Kidney epithelial cell (primary cell): ENCODE data around the gene P3H3. TPM values are rescaled to one million over a fixed set of nuclear protein-coding genes. Genes with fewer than 3 reads are reported as not detected.
"Not testable (repeated sequence)": the region's sequence is repeated elsewhere in the genome, so short reads cannot be mapped to it uniquely, and the experiment has no call there.

Experiments
- DNase-seq: peaks from one replicate; pipeline ENCODE4 v3.0.0-alpha.2; 2010; ENCODE audit warnings: low read depth
- H3K27me3 ChIP-seq: 2 replicates; pipeline ENCODE4 v1.6.0; 2011; ENCODE audit warnings: low read length; ENCODE audit not compliant: control insufficient read depth, insufficient read depth
- H3K36me3 ChIP-seq: 2 replicates; pipeline ENCODE4 v1.5.1; 2011; ENCODE audit warnings: low read length; ENCODE audit not compliant: control insufficient read depth, insufficient read depth
- H3K4me3 ChIP-seq: 2 replicates; pipeline ENCODE4 v1.5.1; 2011; ENCODE audit warnings: low read depth, mild to moderate bottlenecking, control low read depth, low read length
- total RNA-seq: library from RNA; depleted of rRNA; stranded (reverse); fragments of >200 nt; gene quantifications from 2 replicates; pipeline ENCODE4 v1.2.3, GENCODE V29; 2015
- TF ChIP-seq, protein P1 (sequence below): IDR thresholded peaks from 2 replicates; pipeline ENCODE4 v1.5.1; 2011; ENCODE audit warnings: mild to moderate bottlenecking, moderate library complexity, low read length, control low read depth, inconsistent platforms; ENCODE audit not compliant: insufficient read depth, poor library complexity, severe bottlenecking

P3H3 gene
- total RNA-seq, 1 donor from 2014 or later = 21.8 TPM

DNA sequence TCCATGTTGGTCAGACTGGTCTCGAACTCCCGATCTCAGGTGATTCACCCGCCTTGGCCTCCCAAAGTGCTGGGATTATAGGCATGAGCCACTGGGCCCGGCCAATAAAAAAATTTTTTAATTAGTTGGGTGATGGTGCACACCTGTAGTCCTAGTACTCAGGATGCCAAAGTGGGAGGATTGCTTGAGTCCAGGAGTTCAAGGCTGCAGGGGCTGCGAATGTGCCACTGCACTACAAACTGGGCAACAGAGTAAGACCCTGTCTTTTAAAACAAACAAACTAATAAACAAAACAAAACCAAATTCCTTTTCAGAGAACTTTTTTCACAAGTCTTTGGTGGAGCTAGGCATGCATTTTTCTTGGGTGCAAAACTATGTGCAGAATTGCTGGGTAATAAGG, 55.0 kb downstream of the P3H3 start:
- no peak overlapping the region for H3K4me3 ChIP-seq
- no peaks in the 10 kb centered on the region for H3K36me3 ChIP-seq
- DNase-seq = no peak
- TF ChIP-seq, protein P1, sequence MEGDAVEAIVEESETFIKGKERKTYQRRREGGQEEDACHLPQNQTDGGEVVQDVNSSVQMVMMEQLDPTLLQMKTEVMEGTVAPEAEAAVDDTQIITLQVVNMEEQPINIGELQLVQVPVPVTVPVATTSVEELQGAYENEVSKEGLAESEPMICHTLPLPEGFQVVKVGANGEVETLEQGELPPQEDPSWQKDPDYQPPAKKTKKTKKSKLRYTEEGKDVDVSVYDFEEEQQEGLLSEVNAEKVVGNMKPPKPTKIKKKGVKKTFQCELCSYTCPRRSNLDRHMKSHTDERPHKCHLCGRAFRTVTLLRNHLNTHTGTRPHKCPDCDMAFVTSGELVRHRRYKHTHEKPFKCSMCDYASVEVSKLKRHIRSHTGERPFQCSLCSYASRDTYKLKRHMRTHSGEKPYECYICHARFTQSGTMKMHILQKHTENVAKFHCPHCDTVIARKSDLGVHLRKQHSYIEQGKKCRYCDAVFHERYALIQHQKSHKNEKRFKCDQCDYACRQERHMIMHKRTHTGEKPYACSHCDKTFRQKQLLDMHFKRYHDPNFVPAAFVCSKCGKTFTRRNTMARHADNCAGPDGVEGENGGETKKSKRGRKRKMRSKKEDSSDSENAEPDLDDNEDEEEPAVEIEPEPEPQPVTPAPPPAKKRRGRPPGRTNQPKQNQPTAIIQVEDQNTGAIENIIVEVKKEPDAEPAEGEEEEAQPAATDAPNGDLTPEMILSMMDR = no peak
- no peaks in the 10 kb centered on the region for H3K27me3 ChIP-seq

DNA sequence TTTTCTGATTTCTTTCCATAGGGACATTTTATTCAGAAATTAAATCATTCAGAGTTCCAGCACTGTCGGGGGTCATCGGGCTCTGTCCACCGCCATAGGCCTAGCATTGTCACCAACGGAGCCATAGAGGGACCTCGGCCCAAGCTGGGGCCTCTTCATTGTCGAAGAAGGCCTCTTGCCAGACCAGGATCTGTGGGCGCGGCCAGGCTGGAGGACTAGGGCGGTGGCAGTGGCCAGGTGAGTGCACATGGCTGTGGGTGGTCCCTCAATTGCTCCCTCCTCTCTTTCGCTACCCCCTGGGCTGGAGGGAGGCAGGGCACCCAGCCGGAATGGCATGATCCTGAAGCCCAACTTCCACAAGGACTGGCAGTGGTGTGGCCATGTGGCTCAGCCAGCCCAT, 55.5 kb downstream of the P3H3 start:
- no peak overlapping the region for H3K4me3 ChIP-seq
- TF ChIP-seq, protein P1 = no peak
- DNase-seq = no peak
- no peaks in the 10 kb centered on the region for H3K36me3 ChIP-seq
- no peaks in the 10 kb centered on the region for H3K27me3 ChIP-seq

DNA sequence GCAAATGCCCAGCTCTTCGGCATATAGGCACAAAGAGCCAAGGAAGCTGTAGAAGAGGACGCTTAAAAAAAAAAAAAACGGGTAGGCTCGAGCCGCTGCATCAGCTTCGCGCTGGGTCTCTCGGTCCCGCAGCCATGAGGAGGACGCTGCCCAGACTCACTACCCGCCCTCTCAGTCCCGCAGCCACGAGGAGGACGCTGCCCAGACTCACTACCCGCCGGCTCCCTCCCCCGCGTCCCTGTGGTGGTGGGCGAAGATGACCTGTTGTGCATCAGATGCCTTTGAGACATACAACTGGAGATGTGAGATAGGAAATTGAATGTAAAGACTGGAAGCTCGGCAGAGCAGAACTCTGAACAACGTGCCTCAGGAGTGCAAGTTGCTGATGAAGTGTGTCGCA, 56.3 kb downstream of the P3H3 start:
- DNase-seq = no peak
- TF ChIP-seq, protein P1 = no peak
- Histone ChIP-seq H3K36me3 (no peaks in the 10 kb centered on the region), H3K27me3 (no peaks in the 10 kb centered on the region), H3K4me3 (no peak overlapping the region)

DNA sequence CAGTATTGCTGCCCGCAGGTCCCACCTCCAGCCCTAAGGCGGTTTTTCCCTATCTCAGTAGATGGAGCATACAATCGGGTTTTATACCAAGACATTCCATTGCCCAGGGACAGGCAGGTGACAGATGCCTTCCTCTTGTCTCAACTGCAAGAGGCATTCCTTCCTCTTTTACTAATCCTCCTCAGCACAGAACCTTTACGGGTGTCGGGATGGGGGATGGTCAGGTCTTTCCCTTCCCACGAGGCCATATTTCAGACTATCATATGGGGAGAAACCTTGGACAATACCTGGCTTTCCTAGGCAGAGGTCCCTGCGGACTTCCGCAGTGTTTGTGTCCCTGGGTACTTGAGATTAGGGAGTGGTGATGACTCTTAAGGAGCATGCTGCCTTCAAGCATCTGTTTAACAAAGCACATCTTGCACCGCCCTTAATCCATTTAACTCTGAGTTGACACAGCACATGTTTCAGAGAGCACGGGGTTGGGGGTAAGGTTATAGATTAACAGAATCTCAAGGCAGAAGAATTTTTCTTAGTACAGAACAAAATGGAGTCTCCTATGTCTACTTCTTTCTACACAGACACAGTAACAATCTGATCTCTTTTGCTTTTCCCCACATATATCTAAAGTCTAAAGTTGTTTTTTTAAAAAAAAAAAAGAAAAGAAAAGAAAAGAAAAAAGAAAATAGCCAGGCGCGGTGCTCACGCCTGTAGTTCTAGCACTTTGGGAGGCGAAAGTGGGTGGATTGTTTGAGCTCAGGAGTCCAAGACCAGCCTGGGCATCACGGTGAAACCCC, 58.2 kb downstream of the P3H3 start:
- not testable (repeated sequence) for DNase-seq, H3K27me3 ChIP-seq, H3K36me3 ChIP-seq, H3K4me3 ChIP-seq

DNA sequence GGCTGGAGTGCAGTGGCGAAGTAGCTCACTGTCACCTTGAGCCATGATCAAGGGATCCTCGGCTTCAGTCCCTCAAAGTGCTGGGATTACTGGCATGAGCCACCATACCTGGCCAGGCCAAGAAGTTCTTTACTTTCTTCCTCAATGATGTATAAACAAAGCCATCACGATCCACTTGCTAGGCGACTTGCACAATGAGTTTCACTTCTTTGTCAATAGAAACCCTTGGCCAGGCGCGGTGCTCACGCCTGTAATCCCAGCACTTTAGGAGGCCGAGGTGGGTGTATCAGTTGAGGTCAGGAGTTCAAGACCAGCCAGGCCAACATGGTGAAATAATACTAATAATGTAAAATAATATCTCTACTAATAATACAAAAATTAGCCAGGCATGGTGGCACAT, 59.3 kb downstream of the P3H3 start:
- Histone ChIP-seq H3K4me3 (no peak overlapping the region), H3K36me3 (no peaks in the 10 kb centered on the region), H3K27me3 (no peaks in the 10 kb centered on the region)
- TF ChIP-seq, protein P1 = no peak
- no peak for DNase-seq

DNA sequence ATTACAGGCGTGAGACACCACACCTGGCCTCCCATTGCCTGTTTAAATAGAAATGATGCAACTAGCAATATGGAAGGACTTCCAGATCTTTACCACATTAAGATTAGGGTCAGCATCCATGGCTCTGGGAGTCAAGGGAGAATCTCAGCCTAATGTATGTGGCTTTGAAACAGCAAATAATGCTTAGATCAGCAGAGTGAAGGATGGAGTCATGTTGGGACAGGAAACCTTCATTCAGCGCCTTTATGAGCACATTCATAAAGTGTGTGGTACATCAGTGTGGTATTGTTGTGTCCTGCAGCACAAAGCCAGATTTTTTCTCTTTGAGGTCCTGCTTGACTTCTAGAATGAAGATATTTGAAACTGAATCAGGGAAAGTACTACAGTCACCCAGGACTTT, 60.2 kb downstream of the P3H3 start:
- H3K27me3 ChIP-seq = no peaks in the 10 kb centered on the region
- no peaks in the 10 kb centered on the region for H3K36me3 ChIP-seq
- no peak overlapping the region for H3K4me3 ChIP-seq
- DNase-seq = no peak
- TF ChIP-seq, protein P1 = no peak

DNA sequence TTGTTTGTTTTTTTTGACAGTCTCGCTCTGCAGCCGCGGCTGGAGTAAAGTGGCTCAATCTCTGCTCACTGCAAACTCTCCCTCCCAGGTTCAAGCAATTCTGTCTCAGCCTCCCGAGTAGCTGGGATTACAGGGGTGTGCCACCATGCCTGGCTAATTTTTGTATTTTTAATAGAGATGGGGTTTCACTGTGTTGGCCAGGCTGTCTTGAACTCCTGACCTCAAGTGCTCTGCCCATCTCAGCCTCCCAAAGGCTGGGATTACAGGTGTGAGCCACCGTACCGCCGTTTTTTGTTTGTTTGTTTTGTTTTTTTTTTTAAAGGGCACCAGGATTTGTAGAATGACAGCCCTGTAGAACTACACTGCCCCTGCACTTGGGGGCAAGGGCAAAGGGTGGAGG, 60.6 kb downstream of the P3H3 start:
- H3K36me3 ChIP-seq, H3K4me3 ChIP-seq, DNase-seq, H3K27me3 ChIP-seq: not testable (repeated sequence)
